HEK293 (cell line): Measurements from ENCODE around the gene SYNJ2.

Experiments used
- CTCF ChIA-PET: fragments of 350-600 bp; formaldehyde crosslinking; extraction: SDS; loops from one replicate; lab custom pipeline; 2021; ENCODE audit warnings: antibody characterized with exemption; lab: Yijun Ruan, JAX
- POLR2A ChIA-PET: fragments of 300-600 bp; formaldehyde crosslinking; extraction: SDS; loops from one replicate; lab custom pipeline; 2020; ENCODE audit warnings: antibody characterized with exemption, inconsistent platforms; lab: Yijun Ruan, JAX
- H3K27ac ChIP-seq: fragments of 200-500 bp; sonication (Bioruptor generic); 2 replicates; pipeline ENCODE4 v1.5.1; 2014; ENCODE audit warnings: low read depth, low read length, control low read depth, inconsistent platforms; ENCODE audit errors: extremely low read depth
- H3K36me3 ChIP-seq, 2 experiments: fragments of 200-500 bp in 1 of 2; sonication (Bioruptor generic) in 1 of 2; 1 replicate in 1 of 2; 2 replicates in 1 of 2; pipeline ENCODE4 v1.5.1; 2014 to 2017; ENCODE audit warnings: inconsistent platforms in 2 of 2, low read length in 2 of 2; ENCODE audit not compliant: control insufficient read depth in 2 of 2, insufficient read depth in 1 of 2
- H3K4me1 ChIP-seq: fragments of 200-500 bp; sonication (Bioruptor generic); 2 replicates; pipeline ENCODE4 v1.5.1; 2014; ENCODE audit warnings: mild to moderate bottlenecking, low read length, inconsistent platforms; ENCODE audit not compliant: control insufficient read depth, insufficient read depth
- H3K4me3 ChIP-seq: 2 replicates; pipeline ENCODE4 v1.5.1; 2011; ENCODE audit warnings: low read depth, mild to moderate bottlenecking, control low read depth, low read length, moderate library complexity
- H3K9me3 ChIP-seq: fragments of 200-500 bp; sonication (Bioruptor generic); 2 replicates; pipeline ENCODE4 v1.5.1; 2014; ENCODE audit warnings: low read depth, low read length, inconsistent platforms; ENCODE audit not compliant: control insufficient read depth, insufficient read depth
- BCL11B ChIP-seq: fragments of 450-650 bp; formaldehyde crosslinking; IDR thresholded peaks from 2 replicates; pipeline ENCODE4 v1.5.1; 2016; ENCODE audit warnings: low read depth, missing biosample characterization, missing genetic modification characterization
- GLIS2 ChIP-seq: fragments of 450-650 bp; formaldehyde crosslinking; IDR thresholded peaks from 2 replicates; pipeline ENCODE4 v1.5.1; 2016; ENCODE audit warnings: missing biosample characterization, missing genetic modification characterization
- ZFP69B ChIP-seq: fragments of 450-650 bp; formaldehyde crosslinking; IDR thresholded peaks from 2 replicates; pipeline ENCODE4 v1.5.1; 2016; ENCODE audit warnings: missing biosample characterization, missing genetic modification characterization
- ZNF146 ChIP-seq: fragments of 450-650 bp; formaldehyde crosslinking; IDR thresholded peaks from 2 replicates; pipeline ENCODE4 v1.5.1; 2016; ENCODE audit warnings: missing biosample characterization, missing genetic modification characterization
- ZNF311 ChIP-seq: fragments of 450-650 bp; formaldehyde crosslinking; IDR thresholded peaks from 2 replicates; pipeline ENCODE4 v1.5.1; 2017; ENCODE audit warnings: missing biosample characterization, missing genetic modification characterization, borderline replicate concordance
- ZNF549 ChIP-seq: fragments of 450-650 bp; IDR thresholded peaks from 2 replicates; pipeline ENCODE4 v1.5.1; 2018; ENCODE audit warnings: missing biosample characterization, missing genetic modification characterization, mild to moderate bottlenecking, inconsistent platforms, moderate library complexity
- ZNF561 ChIP-seq: fragments of 450-650 bp; IDR thresholded peaks from 2 replicates; pipeline ENCODE4 v1.5.1; 2018; ENCODE audit warnings: missing biosample characterization, missing genetic modification characterization, borderline replicate concordance
- ZNF621 ChIP-seq: fragments of 450-650 bp; formaldehyde crosslinking; IDR thresholded peaks from 2 replicates; pipeline ENCODE4 v1.5.1; 2017; ENCODE audit warnings: missing biosample characterization, missing genetic modification characterization
- ZNF670 ChIP-seq: fragments of 450-650 bp; formaldehyde crosslinking; IDR thresholded peaks from 2 replicates; pipeline ENCODE4 v1.5.1; 2016; ENCODE audit warnings: missing biosample characterization, missing genetic modification characterization, low read depth
- ZNF677 ChIP-seq: fragments of 450-650 bp; IDR thresholded peaks from 2 replicates; pipeline ENCODE4 v1.5.0; 2018; ENCODE audit warnings: missing biosample characterization, mild to moderate bottlenecking, missing genetic modification characterization, moderate library complexity
- TF ChIP-seq, protein P1 (sequence below): fragments of 450-650 bp; formaldehyde crosslinking; IDR thresholded peaks from 2 replicates; pipeline ENCODE4 v1.5.1; 2016; ENCODE audit warnings: missing biosample characterization, missing genetic modification characterization
- TF ChIP-seq, protein P2 (sequence below): fragments of 450-650 bp; formaldehyde crosslinking; IDR thresholded peaks from 2 replicates; pipeline ENCODE4 v1.5.1; 2016; ENCODE audit warnings: missing biosample characterization, missing genetic modification characterization
- TF ChIP-seq, protein P3 (sequence below): fragments of 450-650 bp; formaldehyde crosslinking; IDR thresholded peaks from 2 replicates; pipeline ENCODE4 v1.5.1; 2016; ENCODE audit warnings: missing biosample characterization, missing genetic modification characterization

The SYNJ2 gene

DNA sequence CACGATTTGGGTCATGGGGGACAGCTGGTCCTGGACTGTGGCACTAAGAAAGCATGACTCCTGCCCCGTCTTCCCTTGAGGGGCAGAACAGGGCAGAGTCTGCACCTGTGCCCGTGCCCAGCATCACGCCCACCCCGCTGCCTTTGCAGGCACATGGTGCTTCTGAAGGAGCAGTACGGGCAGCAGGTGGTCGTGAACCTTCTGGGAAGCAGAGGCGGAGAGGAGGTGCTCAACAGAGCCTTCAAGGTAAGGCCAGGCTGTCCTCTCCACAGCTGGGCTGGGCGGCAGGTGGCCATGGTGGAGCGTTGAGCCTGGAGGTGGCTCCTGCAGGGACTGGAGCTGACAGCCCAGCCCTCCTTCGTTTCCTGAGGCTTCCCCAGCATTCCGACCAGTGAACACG, 77.4 kb downstream of the SYNJ2 start:
- ChIA-PET CTCF (interaction anchor here (0.5 to 5.4 kb wide), 2 partner anchors 13 to 23 kb away, joined by 3 to 35 read pairs; no protein-coding TSS in a partner anchor), POLR2A (no interaction called here)
- Histone ChIP-seq H3K27ac (no peak overlapping the region), H3K4me1 (no peaks in the 10 kb centered on the region), H3K36me3 (peaks cover 0 to 51% of the 10 kb centered on the region in 2 experiments; a peak in 1 of 3 replicates), H3K9me3 (no peaks in the 10 kb centered on the region), H3K4me3 (no peak overlapping the region)
- TF ChIP-seq, protein P1, sequence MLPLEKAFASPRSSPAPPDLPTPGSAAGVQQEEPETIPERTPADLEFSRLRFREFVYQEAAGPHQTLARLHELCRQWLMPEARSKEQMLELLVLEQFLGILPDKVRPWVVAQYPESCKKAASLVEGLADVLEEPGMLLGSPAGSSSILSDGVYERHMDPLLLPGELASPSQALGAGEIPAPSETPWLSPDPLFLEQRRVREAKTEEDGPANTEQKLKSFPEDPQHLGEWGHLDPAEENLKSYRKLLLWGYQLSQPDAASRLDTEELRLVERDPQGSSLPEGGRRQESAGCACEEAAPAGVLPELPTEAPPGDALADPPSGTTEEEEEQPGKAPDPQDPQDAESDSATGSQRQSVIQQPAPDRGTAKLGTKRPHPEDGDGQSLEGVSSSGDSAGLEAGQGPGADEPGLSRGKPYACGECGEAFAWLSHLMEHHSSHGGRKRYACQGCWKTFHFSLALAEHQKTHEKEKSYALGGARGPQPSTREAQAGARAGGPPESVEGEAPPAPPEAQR (tag by site-specific recombination), result no peak
- TF ChIP-seq GLIS2 (tag by site-specific recombination), result no peak
- TF ChIP-seq ZFP69B (tag by site-specific recombination), result no peak
- no peak for TF ChIP-seq ZNF621 (tag by site-specific recombination)
- no peak for TF ChIP-seq ZNF670 (tag by site-specific recombination)

DNA sequence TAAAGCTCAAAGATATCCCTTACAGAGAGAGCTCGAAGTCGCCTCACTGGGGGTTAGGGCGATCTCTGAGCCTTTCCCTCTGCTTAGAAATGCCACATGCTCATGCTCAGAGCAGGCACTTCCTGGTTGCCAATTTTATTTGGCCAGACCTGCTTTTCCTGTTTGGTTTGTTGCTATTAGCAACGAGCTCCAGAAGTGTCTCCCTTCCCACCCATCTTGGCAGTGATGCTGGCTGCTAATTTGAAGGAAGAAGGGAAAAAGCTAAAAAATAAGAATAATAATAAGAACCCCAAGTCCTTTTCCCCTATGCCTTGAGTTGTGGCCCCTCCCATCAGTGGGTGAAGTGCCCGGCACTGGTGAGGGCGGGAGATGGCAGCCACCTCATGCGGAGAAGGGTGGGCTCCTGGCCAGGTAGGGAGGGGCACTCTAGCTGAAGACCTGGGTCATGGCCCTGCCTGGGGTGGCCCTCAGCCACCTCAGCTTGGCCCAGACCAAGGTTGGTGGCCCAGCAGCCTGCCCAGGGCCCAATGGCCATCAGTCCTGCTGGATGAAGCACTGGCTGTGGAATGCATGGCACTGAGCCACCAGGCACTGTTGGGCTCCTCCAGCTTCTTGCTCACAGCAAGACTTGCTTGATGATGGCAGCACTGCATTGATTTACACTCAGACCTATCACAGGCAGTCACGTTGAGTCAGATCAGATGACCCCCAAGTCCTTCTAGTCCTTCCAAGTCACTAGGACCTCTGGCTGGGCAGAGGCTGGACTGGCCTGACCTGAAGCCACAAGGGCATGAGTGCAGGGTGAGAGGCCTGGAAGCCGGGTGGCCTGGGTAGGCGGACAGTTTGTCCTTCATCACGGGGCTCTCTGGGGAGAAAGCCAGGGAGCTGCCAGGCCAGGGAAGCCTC, 79.0 kb downstream of the SYNJ2 start:
- TF ChIP-seq ZNF549 (tag by site-specific recombination) (no peak), ZNF561 (no peak)
- CTCF ChIA-PET, result interaction anchor here (1.1 to 5.4 kb wide), 3 partner anchors 12 to 35 kb away, joined by 3 to 35 read pairs (median 5); no protein-coding TSS in a partner anchor
- no peaks in the 10 kb centered on the region for H3K9me3 ChIP-seq
- H3K27ac ChIP-seq, result no peak overlapping the region
- peaks cover 0 to 60% of the 10 kb centered on the region in 2 experiments; a peak in 1 of 3 replicates for H3K36me3 ChIP-seq
- no peak overlapping the region for H3K4me3 ChIP-seq
- POLR2A ChIA-PET, result interaction anchor here (0.7 kb wide), 1 partner anchor 13 kb away, joined by 3 read pairs; no protein-coding TSS in a partner anchor
- H3K4me1 ChIP-seq, result no peaks in the 10 kb centered on the region

DNA sequence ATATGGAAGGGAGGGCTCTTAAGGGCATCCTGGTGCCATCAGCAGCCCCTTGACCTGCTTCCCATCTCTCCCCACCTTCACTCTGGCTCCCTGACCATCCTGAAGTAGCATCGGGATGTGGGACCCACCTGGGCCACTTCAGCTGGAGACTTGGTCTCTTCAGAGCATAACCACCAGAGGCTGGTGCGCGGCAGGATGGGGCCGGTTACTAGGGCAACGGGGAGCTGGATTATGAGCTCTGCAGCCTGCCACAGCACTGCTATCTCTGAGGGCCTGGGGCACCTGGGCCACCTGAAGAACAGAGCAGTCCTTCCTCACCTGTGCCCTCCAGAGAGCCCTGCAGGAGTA, 79.7 kb downstream of the SYNJ2 start:
- TF ChIP-seq ZNF311 (tag by site-specific recombination) (no peak), ZNF677 (tag by site-specific recombination) (no peak), ZNF146 (tag by site-specific recombination) (no peak), BCL11B (tag by site-specific recombination) (no peak)
- TF ChIP-seq, protein P2, sequence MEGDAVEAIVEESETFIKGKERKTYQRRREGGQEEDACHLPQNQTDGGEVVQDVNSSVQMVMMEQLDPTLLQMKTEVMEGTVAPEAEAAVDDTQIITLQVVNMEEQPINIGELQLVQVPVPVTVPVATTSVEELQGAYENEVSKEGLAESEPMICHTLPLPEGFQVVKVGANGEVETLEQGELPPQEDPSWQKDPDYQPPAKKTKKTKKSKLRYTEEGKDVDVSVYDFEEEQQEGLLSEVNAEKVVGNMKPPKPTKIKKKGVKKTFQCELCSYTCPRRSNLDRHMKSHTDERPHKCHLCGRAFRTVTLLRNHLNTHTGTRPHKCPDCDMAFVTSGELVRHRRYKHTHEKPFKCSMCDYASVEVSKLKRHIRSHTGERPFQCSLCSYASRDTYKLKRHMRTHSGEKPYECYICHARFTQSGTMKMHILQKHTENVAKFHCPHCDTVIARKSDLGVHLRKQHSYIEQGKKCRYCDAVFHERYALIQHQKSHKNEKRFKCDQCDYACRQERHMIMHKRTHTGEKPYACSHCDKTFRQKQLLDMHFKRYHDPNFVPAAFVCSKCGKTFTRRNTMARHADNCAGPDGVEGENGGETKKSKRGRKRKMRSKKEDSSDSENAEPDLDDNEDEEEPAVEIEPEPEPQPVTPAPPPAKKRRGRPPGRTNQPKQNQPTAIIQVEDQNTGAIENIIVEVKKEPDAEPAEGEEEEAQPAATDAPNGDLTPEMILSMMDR (tag by site-specific recombination), result no peak
- TF ChIP-seq, protein P3, sequence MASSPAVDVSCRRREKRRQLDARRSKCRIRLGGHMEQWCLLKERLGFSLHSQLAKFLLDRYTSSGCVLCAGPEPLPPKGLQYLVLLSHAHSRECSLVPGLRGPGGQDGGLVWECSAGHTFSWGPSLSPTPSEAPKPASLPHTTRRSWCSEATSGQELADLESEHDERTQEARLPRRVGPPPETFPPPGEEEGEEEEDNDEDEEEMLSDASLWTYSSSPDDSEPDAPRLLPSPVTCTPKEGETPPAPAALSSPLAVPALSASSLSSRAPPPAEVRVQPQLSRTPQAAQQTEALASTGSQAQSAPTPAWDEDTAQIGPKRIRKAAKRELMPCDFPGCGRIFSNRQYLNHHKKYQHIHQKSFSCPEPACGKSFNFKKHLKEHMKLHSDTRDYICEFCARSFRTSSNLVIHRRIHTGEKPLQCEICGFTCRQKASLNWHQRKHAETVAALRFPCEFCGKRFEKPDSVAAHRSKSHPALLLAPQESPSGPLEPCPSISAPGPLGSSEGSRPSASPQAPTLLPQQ (tag by site-specific recombination), result 0 out of 2 replicates have a peak, but pooled peaks have one; percentile 25
- ChIA-PET POLR2A (no interaction called here), CTCF (interaction anchor here (1.4 to 5.4 kb wide), 2 partner anchors 11 to 35 kb away, joined by 6 to 35 read pairs; no protein-coding TSS in a partner anchor)
- Histone ChIP-seq H3K36me3 (peaks cover 0 to 64% of the 10 kb centered on the region in 2 experiments; a peak in 1 of 3 replicates), H3K27ac (no peak overlapping the region), H3K9me3 (no peaks in the 10 kb centered on the region), H3K4me3 (no peak overlapping the region), H3K4me1 (no peaks in the 10 kb centered on the region)
